Kidney epithelial cell (primary cell): Measurements from ENCODE around the gene SPAG9. TPM values are rescaled to one million over a fixed set of nuclear protein-coding genes. Genes with fewer than 3 reads are reported as not detected.
"Not testable (repeated sequence)": the region's sequence is repeated elsewhere in the genome, so short reads cannot be mapped to it uniquely, and the experiment has no call there.

ENCODE experiments used
- DNase-seq: peaks from one replicate; pipeline ENCODE4 v3.0.0-alpha.2; 2010; ENCODE audit warnings: low read depth
- H3K27me3 ChIP-seq: 2 replicates; pipeline ENCODE4 v1.6.0; 2011; ENCODE audit warnings: low read length; ENCODE audit not compliant: control insufficient read depth, insufficient read depth
- H3K36me3 ChIP-seq: 2 replicates; pipeline ENCODE4 v1.5.1; 2011; ENCODE audit warnings: low read length; ENCODE audit not compliant: control insufficient read depth, insufficient read depth
- H3K4me3 ChIP-seq: 2 replicates; pipeline ENCODE4 v1.5.1; 2011; ENCODE audit warnings: low read depth, mild to moderate bottlenecking, control low read depth, low read length
- CTCF ChIP-seq: IDR thresholded peaks from 2 replicates; pipeline ENCODE4 v1.5.1; 2011; ENCODE audit warnings: mild to moderate bottlenecking, moderate library complexity, low read length, control low read depth, inconsistent platforms; ENCODE audit not compliant: insufficient read depth, poor library complexity, severe bottlenecking
- total RNA-seq: library from RNA; depleted of rRNA; stranded (reverse); fragments of >200 nt; gene quantifications from 2 replicates; pipeline ENCODE4 v1.2.3, GENCODE V29; 2015

The SPAG9 gene
- total RNA-seq, 1 donor from 2014 or later = 85.5 TPM

GRCh38 chr17:51124640-51125503 is 4.2 kb upstream of the SPAG9 start:
- no peaks in the 10 kb centered on the region for H3K27me3 ChIP-seq
- no peak overlapping the region for H3K4me3 ChIP-seq
- DNase-seq = no peak
- no peaks in the 10 kb centered on the region for H3K36me3 ChIP-seq
- no peak for TF ChIP-seq CTCF

GRCh38 chr17:51122473-51123115 is 1.9 kb upstream of the SPAG9 start:
- H3K4me3 ChIP-seq = not testable (repeated sequence)

GRCh38 chr17:51121620-51122472 is 1.2 kb upstream of the SPAG9 start:
- DNase-seq = peak; percentile 94
- peak overlapping the region; percentile 34 for H3K4me3 ChIP-seq
- no peak for TF ChIP-seq CTCF
- no peaks in the 10 kb centered on the region for H3K36me3 ChIP-seq
- H3K27me3 ChIP-seq = no peaks in the 10 kb centered on the region

More at GRCh38 chr17:51122473-51123115, 1.9 kb upstream of the SPAG9 start:
- not testable (repeated sequence) for DNase-seq, H3K36me3 ChIP-seq, H3K27me3 ChIP-seq

- TF ChIP-seq CTCF = no peak
- Histone ChIP-seq H3K4me3 (peak overlapping the region; percentile 99), H3K36me3 (no peaks in the 10 kb centered on the region), H3K27me3 (no peaks in the 10 kb centered on the region)
- no peak for DNase-seq
Measured at GRCh38 chr17:51120357-51120738, 320 bp downstream of the SPAG9 start.

GRCh38 chr17:51119415-51120356 is 982 bp downstream of the SPAG9 start:
- Histone ChIP-seq H3K27me3 (no peaks in the 10 kb centered on the region), H3K4me3 (peak overlapping the region; percentile 99), H3K36me3 (no peaks in the 10 kb centered on the region)
- no peak for DNase-seq
- peak; percentile 14 for TF ChIP-seq CTCF
